Measurements from ENCODE around the gene TMEM62. TPM values are rescaled to one million over a fixed set of nuclear protein-coding genes. Genes with fewer than 3 reads are reported as not detected.

TMEM62 gene
- total and polyA plus RNA-seq, 4 donors: 4.5 to 14.0 (median 10.6) TPM

- Histone ChIP-seq H3K9me3 (ENCODE audit: control insufficient read depth in 4 of 4, low read length in 3 of 4) (no peaks in the 10 kb centered on the region), H3K27me3 (ENCODE audit: control insufficient read depth in 4 of 4, insufficient read depth in 4 of 4, low read length in 3 of 4) (no peaks in the 10 kb centered on the region), H3K9ac (ENCODE audit: low read depth in 1 of 2, low read length in 2 of 2) (peak overlapping the region; percentile 33 to 85), H3K27ac (ENCODE audit: low read depth in 1 of 2, low read length in 2 of 2) (peak overlapping the region; percentile 87 to 89), H3K4me3 (ENCODE audit: low read depth in 1 of 3, low read length in 3 of 3) (peak overlapping the region; percentile 82 to 93 (median 86)), H3K4me1 (ENCODE audit: control insufficient read depth in 4 of 4, insufficient read depth in 4 of 4, low read length in 3 of 4) (peaks cover 0 to 17% (median 11%) of the 10 kb centered on the region in 4 donors), H3K36me3 (ENCODE audit: control insufficient read depth in 4 of 4, insufficient read depth in 3 of 4, low read depth in 1 of 4, low read length in 3 of 4) (peaks cover 2 to 15% (median 14%) of the 10 kb centered on the region in 4 donors)
- WGBS: 2% methylated on average over 13 of the region's 13 CpGs
- TF ChIP-seq MAX (IDR thresholded peaks at IDR 0.05): no peak
- TF ChIP-seq JUND (IDR thresholded peaks at IDR 0.05): no peak
- no peak for TF ChIP-seq ZBTB33 (IDR thresholded peaks at IDR 0.05)
- TF ChIP-seq GABPA (IDR thresholded peaks at IDR 0.05 in 1 of 2, conservative IDR thresholded peaks at IDR 0.05 in 1 of 2): no peak
- no peak for DNase-seq (ENCODE audit: low spot score)
Measured at GRCh38 chr15:43186003-43186353, 52.6 kb downstream of the TMEM62 start.

GRCh38 chr15:43187544-43188155 lies 54.3 kb downstream of the TMEM62 start:
- Histone ChIP-seq H3K9ac (ENCODE audit: low read depth in 1 of 2, low read length in 2 of 2) (no peak overlapping the region), H3K4me3 (ENCODE audit: low read depth in 1 of 3, low read length in 3 of 3) (no peak overlapping the region), H3K27ac (ENCODE audit: low read depth in 1 of 2, low read length in 2 of 2) (no peak overlapping the region), H3K27me3 (ENCODE audit: control insufficient read depth in 4 of 4, insufficient read depth in 4 of 4, low read length in 3 of 4) (no peaks in the 10 kb centered on the region), H3K36me3 (ENCODE audit: control insufficient read depth in 4 of 4, insufficient read depth in 3 of 4, low read depth in 1 of 4, low read length in 3 of 4) (peaks cover 2 to 31% (median 28%) of the 10 kb centered on the region in 4 donors), H3K4me1 (ENCODE audit: control insufficient read depth in 4 of 4, insufficient read depth in 4 of 4, low read length in 3 of 4) (peaks cover 0 to 17% (median 11%) of the 10 kb centered on the region in 4 donors), H3K9me3 (ENCODE audit: control insufficient read depth in 4 of 4, low read length in 3 of 4) (no peaks in the 10 kb centered on the region)
- WGBS: 81% methylated on average over 2 of the region's 2 CpGs
- no peak for DNase-seq (ENCODE audit: low spot score)
- TF ChIP-seq RAD21 (IDR thresholded peaks at IDR 0.05) (peak; percentile 65 to 70), GABPA (IDR thresholded peaks at IDR 0.05 in 1 of 2, conservative IDR thresholded peaks at IDR 0.05 in 1 of 2) (no peak), CTCF (IDR thresholded peaks at IDR 0.05; ENCODE audit: low read depth, low read length, missing input control) (peak; percentile 41)

- no peak for DNase-seq (ENCODE audit: low spot score)
- Histone ChIP-seq H3K27me3 (ENCODE audit: control insufficient read depth in 4 of 4, insufficient read depth in 4 of 4, low read length in 3 of 4) (no peaks in the 10 kb centered on the region), H3K4me1 (ENCODE audit: control insufficient read depth in 4 of 4, insufficient read depth in 4 of 4, low read length in 3 of 4) (peaks cover 0 to 17% (median 11%) of the 10 kb centered on the region in 4 donors), H3K9ac (ENCODE audit: low read depth in 1 of 2, low read length in 2 of 2) (no peak overlapping the region), H3K4me3 (ENCODE audit: low read depth in 1 of 3, low read length in 3 of 3) (no peak overlapping the region), H3K9me3 (ENCODE audit: control insufficient read depth in 4 of 4, low read length in 3 of 4) (no peaks in the 10 kb centered on the region), H3K36me3 (ENCODE audit: control insufficient read depth in 4 of 4, insufficient read depth in 3 of 4, low read depth in 1 of 4, low read length in 3 of 4) (peaks cover 5 to 42% (median 40%) of the 10 kb centered on the region in 4 donors), H3K27ac (ENCODE audit: low read depth in 1 of 2, low read length in 2 of 2) (no peak overlapping the region)
- no peak for TF ChIP-seq NR2F2 (IDR thresholded peaks at IDR 0.05)
- no peak for TF ChIP-seq JUND (IDR thresholded peaks at IDR 0.05)
- no peak for TF ChIP-seq HNF4G (IDR thresholded peaks at IDR 0.05)
- TF ChIP-seq RXRA (IDR thresholded peaks at IDR 0.05): no peak
- TF ChIP-seq GABPA (IDR thresholded peaks at IDR 0.05 in 1 of 2, conservative IDR thresholded peaks at IDR 0.05 in 1 of 2): no peak
- 94% methylated on average over 2 of the region's 2 CpGs for WGBS
Measured at GRCh38 chr15:43189296-43189695, 55.9 kb downstream of the TMEM62 start.

Measured in liver (tissue), 9 donors.